ENCODE data around the gene SCG2.

Gene SCG2

DNA sequence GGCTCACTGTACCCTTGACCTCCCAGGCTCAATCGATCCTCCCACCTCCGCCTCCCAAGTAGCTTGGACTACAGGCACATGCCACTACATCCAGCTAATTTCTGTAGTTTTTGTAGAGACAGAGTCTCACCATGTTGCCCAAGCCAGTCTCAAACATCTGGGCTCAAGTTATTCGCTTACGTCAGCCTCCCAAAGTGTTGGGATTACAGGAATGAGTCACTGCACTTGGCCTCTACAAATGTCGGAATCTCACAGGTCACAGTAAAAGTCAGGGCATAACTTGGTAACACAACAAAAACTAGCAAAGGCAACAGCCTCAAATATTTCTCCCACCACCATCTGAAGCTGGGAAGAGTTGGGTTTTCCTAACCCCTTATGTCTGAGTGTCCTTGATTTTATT, 25.3 kb downstream of the SCG2 start:
- DNase-seq (ENCODE audit: low spot score) = peak; percentile 63

GRCh38 chr2:223570784-223571183, 31.4 kb downstream of the SCG2 start:
- DNase-seq (ENCODE audit: low spot score) = no peak

DNA sequence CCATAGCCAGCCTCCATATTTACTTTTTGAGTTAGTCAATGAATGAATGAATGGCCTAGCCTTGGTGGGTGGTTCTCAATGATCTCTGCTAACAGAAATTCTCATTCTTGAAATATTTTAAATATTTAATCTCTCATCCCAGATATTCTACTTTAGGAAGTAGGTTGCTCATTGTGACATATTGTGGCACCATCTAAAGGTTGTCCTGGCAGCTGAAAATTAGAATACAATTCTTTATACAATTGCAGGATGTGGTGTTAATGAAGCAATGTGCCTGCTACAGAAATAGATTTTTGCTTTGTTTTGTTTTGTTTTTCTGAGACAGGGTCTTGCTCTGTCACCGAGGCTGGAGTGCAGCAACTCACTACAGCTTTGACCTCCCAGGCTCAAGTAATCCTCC, 35.8 kb downstream of the SCG2 start:
- no peak for DNase-seq (ENCODE audit: low spot score)

DNA sequence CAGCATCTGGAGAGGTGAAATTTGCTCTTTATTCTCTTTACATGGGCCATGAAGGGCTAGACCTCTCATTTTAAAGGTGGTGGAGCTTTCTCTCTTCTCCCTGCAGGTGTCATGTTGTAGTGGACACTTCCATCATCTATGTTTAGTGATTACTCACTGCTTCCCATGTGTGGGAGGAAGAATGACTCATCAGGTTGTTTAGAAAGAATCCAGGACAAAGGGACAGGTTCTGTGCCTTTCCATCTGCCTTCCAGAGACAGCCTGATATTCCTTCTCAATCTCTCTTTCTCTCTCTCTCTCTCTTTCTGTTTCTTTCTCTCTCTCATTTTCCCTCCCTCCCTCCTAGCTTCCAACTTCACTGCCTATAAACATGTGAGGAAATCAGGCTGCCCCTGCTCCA, 38.7 kb downstream of the SCG2 start:
- peak; percentile 66 for DNase-seq (ENCODE audit: low spot score)

- DNase-seq (ENCODE audit: low spot score) = no peak
These were observed 40.1 kb downstream of the SCG2 start for GRCh38 chr2:223562078-223562477.

DNA sequence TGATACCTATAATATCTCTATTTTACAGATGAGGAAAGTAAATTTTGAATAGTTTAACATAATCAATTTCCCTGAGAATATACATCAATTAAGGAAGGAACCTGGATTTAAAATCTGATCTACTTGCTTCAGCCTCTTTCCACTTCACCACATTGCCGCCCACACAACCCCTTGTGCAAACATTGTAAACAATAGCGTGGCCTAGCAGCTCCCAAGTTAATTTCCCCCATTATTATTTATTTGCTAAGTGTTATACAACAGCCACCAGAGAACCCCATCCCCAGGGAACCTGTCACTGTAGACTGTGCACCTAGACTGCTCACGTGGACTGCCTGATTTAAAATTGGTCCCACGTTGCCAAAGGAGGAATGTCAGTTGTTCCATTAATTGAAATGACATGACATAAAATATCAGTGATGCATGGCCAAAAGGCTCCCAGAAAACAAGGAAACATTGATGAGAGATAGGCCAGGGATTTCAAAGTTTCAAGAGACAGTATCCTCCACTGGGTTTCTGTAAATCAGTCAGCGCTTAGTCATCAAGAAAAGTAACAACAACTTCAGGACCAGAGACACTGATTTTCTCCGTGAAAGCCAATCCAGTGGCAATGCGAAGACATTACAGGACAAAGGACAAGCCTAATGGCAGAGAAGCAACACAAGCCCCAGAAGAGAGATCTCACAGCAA, 41.3 kb downstream of the SCG2 start:
- no peak for DNase-seq (ENCODE audit: low spot score)

DNA sequence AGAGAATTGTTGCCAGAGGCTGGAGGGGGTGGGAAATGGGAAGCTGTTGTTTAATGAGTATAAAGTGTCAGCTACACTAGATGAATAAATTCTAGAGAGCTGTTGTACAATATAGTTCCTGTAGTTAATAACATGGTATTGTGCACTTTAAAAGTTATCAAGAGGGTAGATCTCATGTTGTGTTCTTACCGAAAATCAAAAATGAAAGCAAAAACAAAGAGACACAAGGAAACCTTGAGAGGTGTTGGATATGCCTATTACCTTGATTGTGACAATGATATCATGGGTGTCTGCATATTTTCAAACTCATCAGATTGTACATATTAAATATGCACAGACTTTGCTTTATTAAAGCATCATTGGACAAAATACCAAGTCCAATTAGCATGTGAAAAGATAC, 43.2 kb downstream of the SCG2 start:
- DNase-seq (ENCODE audit: low spot score) = no peak

GRCh38 chr2:223554923-223555322, 47.2 kb downstream of the SCG2 start:
- no peak for DNase-seq (ENCODE audit: low spot score)

DNA sequence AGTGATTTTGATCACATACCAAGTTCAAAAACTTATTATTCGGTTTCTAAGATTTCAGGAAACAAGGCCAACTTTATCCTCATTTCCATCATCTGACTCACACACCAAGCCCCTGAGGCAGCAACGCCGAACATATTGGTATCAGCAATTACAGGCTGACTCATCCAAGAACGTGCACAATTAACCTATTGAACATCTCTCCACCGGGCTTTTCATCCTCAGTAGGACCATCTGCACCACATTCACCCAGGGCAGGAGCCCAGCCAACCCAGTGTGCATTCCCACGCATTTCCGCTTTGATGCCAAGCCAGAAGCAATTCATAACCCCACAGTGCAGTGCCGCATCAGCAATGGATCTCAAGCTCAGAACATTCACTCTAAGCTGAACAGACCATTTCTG, 52.9 kb downstream of the SCG2 start:
- peak; percentile 87 for DNase-seq (ENCODE audit: low spot score)

DNA sequence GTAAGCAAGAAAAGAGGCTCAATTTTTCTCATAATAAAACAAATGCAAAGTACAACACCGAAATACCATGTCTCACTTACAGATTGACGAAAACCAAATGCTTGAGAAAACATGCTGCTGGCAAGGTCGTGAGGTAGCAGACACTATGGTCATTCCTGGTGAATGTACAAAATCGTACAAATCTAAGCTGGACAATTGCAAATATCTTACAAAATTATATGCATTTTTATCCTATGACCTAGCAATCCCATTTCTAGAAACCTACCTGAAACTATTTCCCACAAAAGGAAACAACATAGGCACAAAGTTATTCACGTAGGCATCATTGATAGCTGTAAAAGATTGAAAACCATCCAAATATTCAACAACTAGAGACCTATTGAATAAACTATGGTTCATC, 54.0 kb downstream of the SCG2 start:
- DNase-seq (ENCODE audit: low spot score) = no peak
